Prostate gland (tissue), 2 donors: ENCODE measurements around the gene GTF2IRD1.
"Not testable (repeated sequence)": the region's sequence is repeated elsewhere in the genome, so short reads cannot be mapped to it uniquely, and the experiment has no call there.

Source experiments
- POLR2A ChIP-seq: fragments of 450-650 bp; IDR thresholded peaks from one replicate; pipeline ENCODE4 v1.6.1; 2016; ENCODE audit warnings: antibody characterized with exemption, mild to moderate bottlenecking
- TF ChIP-seq, protein P1 (sequence below), 4 experiments: fragments of 200-600 bp in 2 of 4; fragments of 450-650 bp in 2 of 4; sonication (generic) in 2 of 4; IDR thresholded peaks; 1 replicate in 3 of 4; 2 replicates in 1 of 4; pipeline ENCODE4 v1.5.1; 2016 to 2019; ENCODE audit warnings: antibody characterized with exemption in 4 of 4, mild to moderate bottlenecking in 2 of 4, moderate library complexity in 2 of 4

DNA sequence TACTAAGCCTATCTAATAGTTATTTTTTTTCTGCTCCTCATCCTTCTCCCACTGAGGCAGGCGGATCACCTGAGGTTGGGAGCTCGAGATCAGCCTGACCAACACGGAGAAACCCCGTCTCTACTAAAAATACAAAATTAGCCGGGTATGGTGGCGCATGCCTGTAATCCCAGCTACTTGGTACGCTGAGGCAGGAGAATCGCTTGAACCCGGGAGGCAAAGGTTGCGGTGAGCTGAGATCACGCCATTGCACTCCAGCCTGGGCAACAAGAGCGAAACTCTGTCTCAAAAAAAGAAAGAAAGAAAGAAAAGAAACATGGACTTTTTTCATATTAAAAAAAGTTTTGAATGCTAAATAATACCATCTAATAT lies 197.4 kb downstream of the GTF2IRD1 start:
- TF ChIP-seq, protein P1, sequence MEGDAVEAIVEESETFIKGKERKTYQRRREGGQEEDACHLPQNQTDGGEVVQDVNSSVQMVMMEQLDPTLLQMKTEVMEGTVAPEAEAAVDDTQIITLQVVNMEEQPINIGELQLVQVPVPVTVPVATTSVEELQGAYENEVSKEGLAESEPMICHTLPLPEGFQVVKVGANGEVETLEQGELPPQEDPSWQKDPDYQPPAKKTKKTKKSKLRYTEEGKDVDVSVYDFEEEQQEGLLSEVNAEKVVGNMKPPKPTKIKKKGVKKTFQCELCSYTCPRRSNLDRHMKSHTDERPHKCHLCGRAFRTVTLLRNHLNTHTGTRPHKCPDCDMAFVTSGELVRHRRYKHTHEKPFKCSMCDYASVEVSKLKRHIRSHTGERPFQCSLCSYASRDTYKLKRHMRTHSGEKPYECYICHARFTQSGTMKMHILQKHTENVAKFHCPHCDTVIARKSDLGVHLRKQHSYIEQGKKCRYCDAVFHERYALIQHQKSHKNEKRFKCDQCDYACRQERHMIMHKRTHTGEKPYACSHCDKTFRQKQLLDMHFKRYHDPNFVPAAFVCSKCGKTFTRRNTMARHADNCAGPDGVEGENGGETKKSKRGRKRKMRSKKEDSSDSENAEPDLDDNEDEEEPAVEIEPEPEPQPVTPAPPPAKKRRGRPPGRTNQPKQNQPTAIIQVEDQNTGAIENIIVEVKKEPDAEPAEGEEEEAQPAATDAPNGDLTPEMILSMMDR (IDR thresholded peaks at IDR 0.05) = not testable (repeated sequence)
- TF ChIP-seq POLR2A = not testable (repeated sequence)
